Astrocyte (in vitro differentiated cells and primary cell): ENCODE results near the gene PEX11G.

Experiments
- CTCF ChIP-seq: IDR thresholded peaks from 2 replicates; pipeline ENCODE4 v1.5.1; 2011; ENCODE audit warnings: low read depth, mild to moderate bottlenecking, inconsistent platforms, low read length, moderate library complexity; ENCODE audit not compliant: insufficient read depth
- EZH2 ChIP-seq: IDR thresholded peaks from 2 replicates; pipeline ENCODE4 v1.6.1; 2012; ENCODE audit warnings: mild to moderate bottlenecking, low read length, inconsistent platforms; ENCODE audit not compliant: insufficient read depth

GRCh38 chr19:7492558-7492957, 3.7 kb upstream of the PEX11G start:
- TF ChIP-seq CTCF: no peak
- no peak for TF ChIP-seq EZH2
